HG03135 (cell line): Measurements from ENCODE around the gene SERPINB13.

Source experiments
- ATAC-seq: cut with Tn5 transposase; IDR thresholded peaks from one replicate; pipeline ENCODE4 v1.9.1; 2021; ENCODE audit warnings: mild to moderate bottlenecking, moderate library complexity; ENCODE audit not compliant: unreplicated experiment

SERPINB13 gene, protein sequence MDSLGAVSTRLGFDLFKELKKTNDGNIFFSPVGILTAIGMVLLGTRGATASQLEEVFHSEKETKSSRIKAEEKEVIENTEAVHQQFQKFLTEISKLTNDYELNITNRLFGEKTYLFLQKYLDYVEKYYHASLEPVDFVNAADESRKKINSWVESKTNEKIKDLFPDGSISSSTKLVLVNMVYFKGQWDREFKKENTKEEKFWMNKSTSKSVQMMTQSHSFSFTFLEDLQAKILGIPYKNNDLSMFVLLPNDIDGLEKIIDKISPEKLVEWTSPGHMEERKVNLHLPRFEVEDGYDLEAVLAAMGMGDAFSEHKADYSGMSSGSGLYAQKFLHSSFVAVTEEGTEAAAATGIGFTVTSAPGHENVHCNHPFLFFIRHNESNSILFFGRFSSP

DNA sequence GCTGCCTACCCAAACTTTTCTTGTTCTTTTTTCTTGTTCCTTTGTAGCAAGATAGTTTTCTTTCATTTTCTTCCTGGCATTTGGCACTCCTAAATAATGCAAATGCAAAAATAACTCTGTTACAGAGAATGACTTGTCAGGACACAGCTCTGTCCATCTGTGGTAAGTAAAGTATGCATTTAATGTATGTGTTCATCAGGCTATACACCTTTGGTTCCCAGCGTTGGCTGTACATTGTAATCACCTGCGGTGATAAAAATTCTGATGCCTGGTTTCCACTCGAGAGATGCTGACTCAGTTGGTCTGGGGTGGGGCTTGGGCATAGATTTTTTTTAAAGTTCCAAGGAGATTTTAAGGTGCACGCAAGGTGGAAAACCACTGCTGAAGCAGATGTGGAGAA lies at the start of gene SERPINB13:
SERPINB13 (plus strand) TSS at position 378 of the 400 bp plus-strand sequence. CDS start 1,325 bp downstream, outside the sequence.
- no peak for ATAC-seq

DNA sequence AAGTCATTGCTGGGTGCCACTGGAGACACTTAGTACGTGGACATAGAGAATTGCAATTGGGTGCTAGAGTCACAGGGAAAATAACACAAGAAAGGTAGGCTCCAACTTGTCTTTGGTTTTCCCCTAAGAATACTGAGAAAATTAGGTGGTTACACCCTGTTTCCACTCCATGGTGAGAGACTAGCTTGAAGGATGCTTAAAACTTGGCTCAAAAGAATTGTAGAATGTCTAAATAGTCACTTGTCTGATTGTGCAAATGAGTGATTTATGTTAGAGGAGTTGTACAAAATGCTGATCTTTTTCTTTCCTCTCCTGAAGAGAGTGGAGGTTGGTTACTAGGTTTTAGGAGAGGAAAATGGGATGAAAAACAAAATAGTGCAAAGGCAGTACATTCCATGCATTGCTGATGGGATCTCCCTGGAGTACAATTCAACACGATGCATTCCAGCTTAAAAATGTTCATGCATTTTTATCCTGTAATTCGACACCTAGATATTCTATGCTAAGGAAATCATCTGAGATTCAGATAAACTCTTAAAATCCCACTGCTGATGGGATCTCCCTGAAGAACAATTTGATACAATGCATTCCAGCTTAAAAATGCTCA lies 47.1 kb upstream of the SERPINB13 start:
- no peak for ATAC-seq

DNA sequence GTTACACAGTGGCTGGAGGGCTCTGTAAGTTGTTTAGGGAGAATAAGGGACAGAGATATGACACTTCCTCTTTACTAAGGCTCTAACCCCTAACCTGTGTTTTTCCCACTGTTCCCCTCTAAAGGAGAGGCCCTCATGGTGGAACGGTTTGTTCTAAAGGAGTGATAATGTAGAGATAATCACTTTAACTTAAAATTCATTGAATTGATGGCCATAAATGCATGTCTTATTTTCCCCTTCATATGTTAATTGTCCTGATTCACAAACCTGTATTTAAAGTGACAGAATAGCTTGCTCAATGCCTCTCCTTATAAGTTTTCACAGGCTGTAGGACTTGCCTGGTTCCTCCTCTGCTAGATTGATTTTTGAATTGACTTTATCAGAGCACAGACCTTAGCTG lies 45.1 kb upstream of the SERPINB13 start, which contains the start of gene SERPINB12:
SERPINB12 (plus strand) TSS at position 301 of the 400 bp plus-strand sequence. CDS start 13,791 bp downstream, outside the sequence.
- ATAC-seq = no peak

DNA sequence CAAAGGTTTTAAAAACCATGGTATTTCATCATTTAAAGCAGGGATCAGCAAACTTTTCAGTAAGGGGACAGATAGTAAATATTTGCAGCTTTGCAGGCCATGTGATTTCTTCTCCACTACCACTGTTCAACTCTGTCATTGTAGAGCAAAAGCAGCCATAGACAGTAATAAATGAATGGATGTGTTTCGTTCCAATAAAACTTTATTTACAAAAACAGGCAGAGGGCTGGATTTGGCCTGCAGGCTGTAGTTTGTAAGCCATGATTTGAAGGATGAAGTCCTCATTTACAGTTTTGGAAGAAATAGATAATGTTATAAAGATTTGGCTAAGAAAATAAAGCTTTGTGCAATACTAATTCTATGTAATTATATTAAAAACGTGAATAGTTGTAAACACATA lies 43.1 kb upstream of the SERPINB13 start:
- ATAC-seq = no peak

DNA sequence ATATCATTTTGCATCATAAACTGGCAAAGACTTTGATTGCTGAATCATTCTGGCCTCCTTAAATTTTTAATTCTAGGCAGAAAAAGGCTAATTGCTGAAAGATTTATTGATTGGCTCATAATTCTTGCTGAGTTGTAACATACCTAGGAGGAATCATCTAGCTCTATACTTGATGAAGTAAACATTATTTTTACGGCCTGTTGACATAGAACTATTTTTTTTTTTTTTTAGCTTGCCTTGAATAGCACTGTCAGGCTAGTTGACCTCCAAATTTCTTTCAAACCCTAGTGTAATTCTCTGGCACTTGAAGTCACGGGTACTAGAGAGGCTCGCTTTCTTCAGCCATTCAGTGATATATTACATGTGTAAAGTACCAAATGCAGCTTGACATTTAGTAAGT lies 42.1 kb upstream of the SERPINB13 start:
- ATAC-seq = no peak

DNA sequence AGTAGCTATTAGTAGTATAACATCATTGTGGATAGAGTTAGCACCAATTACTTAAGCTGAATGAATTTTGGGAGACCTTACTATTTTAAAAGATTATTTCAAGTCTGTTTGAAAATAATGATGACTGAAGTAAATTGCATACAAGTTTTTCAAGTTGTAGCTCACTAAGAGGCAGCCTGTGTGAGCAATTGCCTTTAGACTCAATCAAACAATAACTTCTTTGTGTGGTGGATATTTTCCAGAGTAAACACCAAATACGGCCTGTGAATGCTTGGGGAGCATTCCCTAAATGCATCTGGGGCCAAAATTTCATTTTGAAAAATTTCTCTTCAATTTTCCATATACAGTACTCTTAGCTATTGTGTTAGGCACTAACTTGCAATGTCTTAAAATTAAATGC lies 37.1 kb upstream of the SERPINB13 start:
- no peak for ATAC-seq

DNA sequence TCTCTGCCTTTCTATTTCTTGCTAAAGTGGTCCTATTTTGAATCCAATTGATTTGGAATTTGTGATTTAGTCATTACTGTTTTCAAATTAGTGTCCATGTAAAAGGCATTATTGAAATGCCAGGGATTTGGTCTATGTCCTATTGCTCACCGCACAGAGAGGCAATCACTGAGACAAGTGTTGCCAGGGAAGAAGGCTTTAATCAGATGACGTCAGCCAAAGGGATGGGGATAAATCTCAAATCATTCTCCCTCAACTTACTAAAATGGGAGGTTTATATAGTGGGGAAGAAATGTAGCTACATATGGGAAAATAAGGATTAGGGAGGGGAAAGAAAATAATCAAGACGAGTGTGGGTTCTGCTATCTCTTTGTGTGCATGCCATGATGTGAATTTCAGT lies 35.4 kb upstream of the SERPINB13 start:
- no peak for ATAC-seq

DNA sequence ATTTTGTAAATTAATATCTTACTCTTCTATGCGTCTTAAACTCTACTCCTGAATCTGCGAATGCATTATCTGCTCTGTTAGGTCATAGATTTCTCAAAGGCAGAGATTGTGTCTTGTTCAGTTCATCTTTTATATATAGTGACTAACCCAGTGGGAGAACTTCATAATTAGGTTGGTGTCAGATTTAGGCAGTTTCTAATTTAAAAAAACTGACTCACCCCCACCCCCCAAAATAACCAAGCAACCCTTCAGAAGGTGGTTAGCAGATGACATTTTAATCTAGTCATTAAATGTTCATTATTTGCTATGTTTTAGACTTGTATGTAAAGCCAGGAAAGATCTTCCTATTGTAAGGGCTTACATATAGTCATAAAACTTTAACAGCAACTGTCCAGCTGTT lies 34.6 kb upstream of the SERPINB13 start:
- no peak for ATAC-seq

DNA sequence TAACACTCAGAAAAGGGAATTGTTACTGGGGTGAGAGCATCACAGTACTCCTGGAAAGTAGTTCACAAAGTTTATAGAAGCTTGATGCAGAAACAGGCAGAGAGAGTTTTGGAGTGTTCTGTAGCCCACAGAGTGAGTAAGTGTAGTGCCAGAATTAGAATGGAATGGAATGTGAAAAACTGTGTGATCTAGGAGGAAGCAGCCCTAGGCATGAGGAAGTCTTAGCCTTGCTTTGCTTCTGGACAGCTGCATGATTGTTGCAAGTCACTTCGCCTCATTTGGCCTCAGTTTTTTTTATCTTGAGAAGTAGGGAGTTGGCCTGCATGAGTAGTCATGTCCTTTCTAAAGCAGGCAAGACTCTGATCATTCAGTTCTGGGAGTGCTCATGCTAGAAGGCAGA lies 34.1 kb upstream of the SERPINB13 start:
- no peak for ATAC-seq

DNA sequence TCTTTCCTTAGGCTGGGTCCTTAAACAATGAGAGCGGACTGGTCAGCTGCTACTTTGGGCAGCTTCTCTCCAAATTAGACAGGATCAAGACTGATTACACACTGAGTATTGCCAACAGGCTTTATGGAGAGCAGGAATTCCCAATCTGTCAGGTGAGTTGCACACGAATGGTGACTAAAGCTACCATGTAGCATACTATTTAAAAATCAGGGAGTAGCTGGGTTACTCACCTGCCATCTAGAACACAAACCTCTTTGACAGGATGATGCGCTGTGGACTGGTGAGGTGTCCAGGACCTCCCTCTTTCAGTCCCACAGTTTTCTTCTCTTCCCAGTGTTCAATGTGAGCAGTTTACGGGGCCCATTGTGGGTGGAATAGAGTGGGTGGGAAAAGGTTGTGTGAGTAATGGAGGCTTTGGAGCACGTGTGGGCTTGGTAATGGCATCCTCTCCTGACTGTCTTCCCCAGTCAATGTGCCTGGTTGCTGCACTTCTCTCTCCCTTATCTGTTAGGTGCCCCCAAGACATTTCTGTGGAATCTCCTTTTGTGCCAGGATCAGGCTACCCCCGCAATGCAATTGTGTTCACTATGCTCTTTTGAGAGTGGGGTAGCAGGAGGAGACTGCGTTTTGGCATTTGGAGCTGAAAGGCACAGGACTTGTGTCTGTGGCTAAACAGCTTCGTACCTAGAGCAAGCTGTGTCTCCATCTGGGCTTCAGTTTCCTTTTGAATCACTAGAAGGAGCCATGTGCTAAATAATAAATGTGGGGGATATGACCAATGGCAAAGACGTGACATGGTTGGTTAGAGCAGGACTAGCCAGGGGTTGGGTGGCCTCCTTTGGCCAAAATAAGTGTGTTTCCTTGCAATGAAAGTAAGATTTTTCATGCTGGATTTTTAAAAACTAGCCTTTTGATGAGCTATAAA lies 27.3 kb upstream of the SERPINB13 start:
- ATAC-seq = no peak

DNA sequence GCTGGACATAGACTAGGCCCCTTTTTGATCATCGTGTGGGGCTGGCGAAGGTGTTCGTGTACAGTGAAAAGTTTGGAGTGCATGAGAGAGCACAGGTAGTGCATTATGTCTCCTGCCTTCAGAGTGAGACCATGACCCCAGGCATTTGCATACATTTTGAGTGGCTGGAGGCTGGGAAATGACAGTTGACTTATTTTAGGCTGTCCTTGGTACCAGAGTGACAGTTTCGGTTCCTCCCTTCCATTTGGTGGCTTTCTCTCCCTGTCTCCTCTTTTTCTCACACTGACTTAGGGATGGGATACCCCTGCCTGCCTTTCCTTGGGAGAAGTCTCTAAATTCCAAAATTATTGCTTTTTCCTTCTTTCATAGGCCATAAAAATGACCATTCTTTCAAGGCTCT lies 24.9 kb upstream of the SERPINB13 start:
- ATAC-seq = peak; percentile 71

DNA sequence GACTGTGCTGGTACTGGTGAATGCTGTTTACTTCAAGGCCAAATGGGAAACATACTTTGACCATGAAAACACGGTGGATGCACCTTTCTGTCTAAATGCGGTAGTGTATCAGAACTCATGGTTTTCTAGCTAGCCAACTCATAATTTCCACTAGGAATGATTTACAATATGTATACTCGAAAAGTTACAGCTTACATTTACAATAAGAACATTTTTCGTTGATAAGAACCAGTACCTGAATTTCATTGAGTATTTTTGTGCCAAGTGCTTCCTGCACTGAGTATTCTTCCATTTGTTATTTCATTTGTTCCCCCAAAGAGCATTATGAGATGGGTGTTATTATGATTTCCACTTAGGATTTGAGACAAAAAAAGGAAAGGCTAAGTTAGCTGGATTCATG lies 23.1 kb upstream of the SERPINB13 start:
- ATAC-seq = no peak

DNA sequence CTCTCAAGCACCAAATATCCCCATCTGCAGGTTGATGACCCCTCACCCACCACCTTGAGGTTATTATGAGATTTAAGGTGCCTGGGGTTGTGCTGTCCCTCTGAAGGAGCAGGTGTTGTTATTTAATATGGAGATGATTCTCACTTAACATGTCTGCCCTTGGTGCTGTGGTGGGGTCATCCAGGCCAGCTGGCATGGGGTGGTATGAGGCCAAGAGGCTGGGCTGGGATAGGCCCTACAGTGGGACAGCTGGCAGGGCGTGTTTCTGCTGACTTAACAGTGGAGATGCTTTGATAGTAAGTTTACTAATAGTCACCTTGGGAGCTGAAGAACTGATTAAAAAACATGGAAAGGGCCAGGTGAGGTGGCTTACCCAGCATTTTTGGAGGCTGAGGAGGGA lies 22.6 kb upstream of the SERPINB13 start:
- no peak for ATAC-seq

DNA sequence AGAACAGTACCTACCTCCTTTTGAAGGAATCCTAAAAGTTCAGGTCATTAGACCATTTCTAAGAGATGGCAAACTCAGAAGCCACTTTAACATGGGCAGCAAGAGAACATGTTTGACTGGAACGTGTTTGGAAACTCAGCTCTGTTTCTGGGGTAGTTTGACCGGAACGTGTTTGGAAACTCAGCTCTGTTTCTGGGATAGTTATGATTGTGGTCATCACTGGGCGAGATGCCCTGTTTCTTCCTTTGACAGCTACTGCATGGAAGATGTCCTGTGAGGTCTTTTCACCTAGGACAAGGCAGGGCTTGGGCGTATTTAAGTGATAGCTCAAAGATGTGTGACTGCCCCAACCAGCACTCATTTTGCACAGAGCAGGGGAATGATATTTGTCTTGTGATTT lies 19.9 kb upstream of the SERPINB13 start:
- ATAC-seq = no peak

DNA sequence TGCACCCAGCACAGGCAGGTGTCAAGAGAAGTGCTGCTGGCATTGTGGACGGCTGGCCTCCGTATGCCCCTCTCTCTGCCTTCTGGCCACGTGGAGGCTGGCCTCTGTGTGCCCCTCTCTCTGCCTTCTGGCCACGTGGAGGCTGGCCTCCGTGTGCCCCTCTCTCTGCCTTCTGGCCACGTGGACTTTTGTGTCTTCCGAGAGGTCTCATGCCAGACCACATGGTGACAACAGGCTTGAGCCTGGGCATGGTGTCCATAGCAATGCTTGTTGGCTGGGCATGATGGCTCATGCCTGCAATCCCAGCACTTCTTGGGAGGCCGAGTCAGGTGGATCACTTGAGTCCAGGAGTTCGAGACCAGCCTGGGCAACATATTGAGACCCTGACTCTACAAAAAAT lies 19.3 kb upstream of the SERPINB13 start:
- ATAC-seq = no peak

DNA sequence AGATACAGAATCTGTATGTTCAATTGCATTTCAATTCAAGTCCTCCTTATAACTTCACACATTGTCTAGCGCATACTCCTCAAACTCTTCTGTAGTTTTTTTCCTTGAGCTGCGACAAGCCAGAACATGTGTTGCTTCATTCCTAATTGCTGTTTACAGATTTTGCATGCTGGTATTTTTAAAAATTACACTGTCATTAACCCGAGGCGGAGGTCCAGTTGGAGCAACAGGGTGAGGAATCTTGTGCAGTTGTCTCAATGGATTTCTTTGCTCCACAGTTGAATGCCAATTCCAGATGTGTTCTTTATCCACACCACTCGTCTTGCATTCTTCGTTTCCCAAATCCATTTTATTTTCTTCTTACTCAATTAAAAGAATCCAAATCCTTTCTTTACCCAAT lies 16.4 kb upstream of the SERPINB13 start:
- ATAC-seq = no peak

DNA sequence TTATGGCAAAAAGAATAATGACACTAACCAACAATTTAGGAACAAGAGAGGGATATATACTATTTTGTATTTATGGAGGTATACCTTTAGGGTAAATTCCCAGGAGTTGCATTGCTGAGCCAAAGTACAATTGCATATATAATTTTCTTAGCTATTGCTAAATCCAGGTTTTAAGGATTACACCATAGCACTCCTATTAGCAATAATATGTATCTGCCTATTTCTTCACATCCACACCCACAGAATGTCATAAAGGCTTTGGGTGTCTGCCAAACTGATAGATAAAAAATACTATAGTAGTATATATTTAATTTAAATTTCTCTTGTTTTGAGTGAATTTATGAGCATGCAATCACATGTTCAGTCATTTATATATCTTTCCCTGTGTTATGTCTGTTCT lies 11.5 kb upstream of the SERPINB13 start:
- ATAC-seq = no peak

DNA sequence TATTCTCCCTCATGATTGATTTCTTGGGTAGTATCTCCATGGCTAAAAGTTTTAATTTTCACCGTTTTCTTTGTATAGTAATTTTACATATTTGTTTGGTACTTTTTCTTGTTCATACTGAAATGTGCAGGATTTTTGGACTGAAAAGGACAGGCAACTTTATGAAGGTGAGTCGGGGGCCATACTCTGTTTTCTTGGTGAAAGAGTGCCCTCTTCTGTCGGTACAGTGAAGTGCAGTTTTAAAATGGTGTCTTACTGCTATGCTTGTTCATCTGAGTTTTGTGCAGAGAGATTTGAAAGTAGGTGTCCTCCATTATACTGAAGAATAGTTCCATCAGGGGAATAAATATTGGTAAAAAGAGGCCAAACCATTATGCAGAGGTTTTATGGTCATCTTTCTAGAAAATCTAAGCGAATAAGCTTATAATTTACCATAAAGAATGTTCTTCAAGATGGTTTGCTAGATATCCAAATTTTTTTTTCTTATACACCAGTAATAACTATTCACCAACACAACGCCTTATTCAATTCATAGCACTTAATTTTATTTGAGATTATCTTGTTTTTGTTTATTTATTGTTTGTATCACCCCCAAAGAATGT lies 8.7 kb upstream of the SERPINB13 start:
- ATAC-seq = no peak

DNA sequence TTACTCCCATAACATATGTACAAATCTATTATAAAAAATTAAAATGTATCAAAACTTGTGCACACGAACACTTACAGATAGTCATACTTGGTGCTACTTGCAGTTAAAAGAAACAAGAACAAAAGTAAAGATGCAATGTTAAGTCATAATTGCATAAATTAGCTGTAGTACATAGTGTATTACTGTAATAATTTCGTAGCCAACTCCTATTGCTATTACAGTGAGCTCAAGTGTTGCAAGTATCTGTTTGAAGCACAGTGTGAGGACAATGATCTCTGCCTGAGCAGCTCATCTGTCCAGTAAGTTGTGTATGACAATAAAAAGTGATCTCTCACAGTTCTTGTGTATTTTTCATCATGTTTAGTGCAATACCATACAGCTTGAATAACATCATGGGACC lies 7.5 kb upstream of the SERPINB13 start:
- ATAC-seq = no peak

DNA sequence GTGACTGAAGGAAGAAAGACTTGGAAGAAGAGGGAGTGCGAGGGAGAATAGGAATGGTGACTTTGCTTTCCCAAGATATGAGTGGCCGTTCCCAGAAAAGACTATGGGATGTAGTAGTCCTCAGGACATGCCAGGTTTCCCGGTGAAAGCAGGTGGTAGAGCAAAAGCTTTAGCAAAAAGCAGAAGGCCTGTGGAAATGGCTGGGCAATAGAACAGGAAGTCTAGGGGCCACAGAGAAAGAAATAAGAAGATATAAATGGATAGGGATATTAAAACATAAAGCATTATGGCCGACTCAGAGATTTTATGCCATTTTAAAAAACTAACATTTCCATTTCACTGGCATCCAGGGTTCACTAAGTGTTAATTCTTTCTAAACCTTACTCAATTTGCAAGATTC lies 1.2 kb upstream of the SERPINB13 start:
- no peak for ATAC-seq

DNA sequence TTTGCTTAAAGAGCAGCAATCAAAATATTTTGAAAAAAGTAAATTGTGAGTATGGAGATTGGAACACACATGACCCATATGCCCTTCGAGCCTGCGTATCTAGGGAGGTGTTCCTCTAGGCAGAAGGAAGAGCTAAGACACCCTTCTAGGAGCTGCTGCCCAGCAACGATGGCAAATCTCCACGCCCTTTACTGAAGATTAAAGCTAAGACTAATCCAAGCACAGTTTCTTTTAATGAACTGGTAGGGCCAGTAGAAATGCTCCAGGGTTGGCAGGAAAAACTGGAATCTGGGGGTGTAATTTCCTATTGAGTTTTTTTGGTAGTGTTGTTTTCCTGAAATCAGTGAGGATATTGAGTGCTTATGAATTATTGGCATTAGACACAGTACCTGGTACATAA lies 712 bp upstream of the SERPINB13 start:
- no peak for ATAC-seq
